ENCODE results near the gene ANKRD44. TPM values are rescaled to one million over a fixed set of nuclear protein-coding genes. Genes with fewer than 3 reads are reported as not detected.

The ANKRD44 gene
- total RNA-seq, 1 donor from 2014 or later = 3.4 TPM

GRCh38 chr2:197138506-197138905 lies 172.1 kb downstream of the ANKRD44 start:
- Mint-ChIP-seq H3K9me3 (no peaks in the 10 kb centered on the region), H3K4me1 (peaks cover 12% of the 10 kb centered on the region), H3K4me3 (no peak overlapping the region), H3K27ac (no peak overlapping the region), H3K36me3 (no peaks in the 10 kb centered on the region), H3K27me3 (ENCODE audit: insufficient read depth, low read depth) (peaks cover 3% of the 10 kb centered on the region)
- H3K9me3 ChIP-seq (ENCODE audit: low read depth) = no peaks in the 10 kb centered on the region
- H3K27me3 ChIP-seq = no peaks in the 10 kb centered on the region
- no peaks in the 10 kb centered on the region for H3K79me2 ChIP-seq (ENCODE audit: low read depth)
- no peak overlapping the region for H3K4me2 ChIP-seq
- no peak overlapping the region for H3K27ac ChIP-seq
- H3K9ac ChIP-seq = no peak overlapping the region
- H2AFZ ChIP-seq (replicated peaks) = no peak overlapping the region
- no peak overlapping the region for H3K4me3 ChIP-seq
- peaks cover 14% of the 10 kb centered on the region for H3K4me1 ChIP-seq
- TF ChIP-seq, protein P1, sequence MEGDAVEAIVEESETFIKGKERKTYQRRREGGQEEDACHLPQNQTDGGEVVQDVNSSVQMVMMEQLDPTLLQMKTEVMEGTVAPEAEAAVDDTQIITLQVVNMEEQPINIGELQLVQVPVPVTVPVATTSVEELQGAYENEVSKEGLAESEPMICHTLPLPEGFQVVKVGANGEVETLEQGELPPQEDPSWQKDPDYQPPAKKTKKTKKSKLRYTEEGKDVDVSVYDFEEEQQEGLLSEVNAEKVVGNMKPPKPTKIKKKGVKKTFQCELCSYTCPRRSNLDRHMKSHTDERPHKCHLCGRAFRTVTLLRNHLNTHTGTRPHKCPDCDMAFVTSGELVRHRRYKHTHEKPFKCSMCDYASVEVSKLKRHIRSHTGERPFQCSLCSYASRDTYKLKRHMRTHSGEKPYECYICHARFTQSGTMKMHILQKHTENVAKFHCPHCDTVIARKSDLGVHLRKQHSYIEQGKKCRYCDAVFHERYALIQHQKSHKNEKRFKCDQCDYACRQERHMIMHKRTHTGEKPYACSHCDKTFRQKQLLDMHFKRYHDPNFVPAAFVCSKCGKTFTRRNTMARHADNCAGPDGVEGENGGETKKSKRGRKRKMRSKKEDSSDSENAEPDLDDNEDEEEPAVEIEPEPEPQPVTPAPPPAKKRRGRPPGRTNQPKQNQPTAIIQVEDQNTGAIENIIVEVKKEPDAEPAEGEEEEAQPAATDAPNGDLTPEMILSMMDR (IDR thresholded peaks at IDR 0.05) = no peak
- TF ChIP-seq EZH2 (IDR thresholded peaks at IDR 0.05) (no peak), EZH2phosphoT487 (IDR thresholded peaks at IDR 0.05) (no peak)
- H4K20me1 ChIP-seq (ENCODE audit: low read depth) = no peaks in the 10 kb centered on the region
- no peaks in the 10 kb centered on the region for H3K36me3 ChIP-seq
- no peak for DNase-seq (ENCODE audit: low spot score)
- no peaks in the 10 kb centered on the region for H3F3A ChIP-seq (ENCODE audit: low read depth)

GRCh38 chr2:197137826-197138477 lies 172.6 kb downstream of the ANKRD44 start:
- Histone ChIP-seq H3K4me2 (no peak overlapping the region), H4K20me1 (ENCODE audit: low read depth) (no peaks in the 10 kb centered on the region), H3K36me3 (no peaks in the 10 kb centered on the region), H3K4me3 (no peak overlapping the region), H3K27me3 (no peaks in the 10 kb centered on the region), H3K27ac (no peak overlapping the region), H2AFZ (replicated peaks) (no peak overlapping the region), H3K9ac (no peak overlapping the region), H3K9me3 (ENCODE audit: low read depth) (no peaks in the 10 kb centered on the region), H3K79me2 (ENCODE audit: low read depth) (no peaks in the 10 kb centered on the region), H3K4me1 (peaks cover 14% of the 10 kb centered on the region), H3F3A (ENCODE audit: low read depth) (no peaks in the 10 kb centered on the region)
- Mint-ChIP-seq H3K27me3 (ENCODE audit: insufficient read depth, low read depth) (peaks cover 3% of the 10 kb centered on the region), H3K4me1 (peaks cover 12% of the 10 kb centered on the region), H3K9me3 (no peaks in the 10 kb centered on the region), H3K27ac (no peak overlapping the region), H3K36me3 (no peaks in the 10 kb centered on the region), H3K4me3 (no peak overlapping the region)
- no peak for DNase-seq (ENCODE audit: low spot score)
- TF ChIP-seq, protein P1 (IDR thresholded peaks at IDR 0.05) = no peak
- TF ChIP-seq EZH2 (IDR thresholded peaks at IDR 0.05) (no peak), EZH2phosphoT487 (IDR thresholded peaks at IDR 0.05) (no peak)

DNA sequence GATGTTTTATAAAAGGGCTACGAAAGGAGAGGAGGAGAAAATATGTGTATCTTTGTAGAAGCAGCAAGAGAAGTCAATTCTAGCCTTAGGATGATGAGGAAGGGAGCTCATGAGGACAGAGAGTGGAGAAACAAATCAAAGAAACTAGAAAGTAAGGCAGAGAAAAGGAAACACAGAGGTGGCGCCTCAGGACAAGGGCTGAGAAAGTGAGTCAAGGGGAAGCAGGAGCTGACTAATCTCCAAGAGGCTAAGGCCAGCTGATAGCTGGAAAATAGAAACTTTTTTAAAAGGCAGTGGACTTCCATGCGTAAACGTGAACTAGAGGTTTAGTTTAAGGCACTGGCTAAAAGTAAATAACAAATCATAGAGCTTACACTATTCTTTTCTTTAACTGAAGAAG lies 173.3 kb downstream of the ANKRD44 start:
- Histone ChIP-seq H3K9ac (no peak overlapping the region), H4K20me1 (ENCODE audit: low read depth) (no peaks in the 10 kb centered on the region), H3K4me3 (no peak overlapping the region), H3K4me2 (peak overlapping the region; percentile 14), H2AFZ (replicated peaks) (no peak overlapping the region), H3K27me3 (no peaks in the 10 kb centered on the region), H3K36me3 (no peaks in the 10 kb centered on the region), H3K27ac (no peak overlapping the region), H3K4me1 (peaks cover 14% of the 10 kb centered on the region), H3K79me2 (ENCODE audit: low read depth) (no peaks in the 10 kb centered on the region), H3F3A (ENCODE audit: low read depth) (no peaks in the 10 kb centered on the region), H3K9me3 (ENCODE audit: low read depth) (no peaks in the 10 kb centered on the region)
- Mint-ChIP-seq H3K27ac (no peak overlapping the region), H3K27me3 (ENCODE audit: insufficient read depth, low read depth) (peaks cover 3% of the 10 kb centered on the region), H3K9me3 (no peaks in the 10 kb centered on the region), H3K4me3 (no peak overlapping the region), H3K36me3 (no peaks in the 10 kb centered on the region), H3K4me1 (peaks cover 12% of the 10 kb centered on the region)
- DNase-seq (ENCODE audit: low spot score) = no peak
- TF ChIP-seq, protein P1 (IDR thresholded peaks at IDR 0.05) = no peak
- no peak for TF ChIP-seq EZH2 (IDR thresholded peaks at IDR 0.05)
- no peak for TF ChIP-seq EZH2phosphoT487 (IDR thresholded peaks at IDR 0.05)
